PC-9 (cell line): Measurements from ENCODE around the gene PDHX.

Experiments used
- CTCF ChIP-seq: fragments of 200-600 bp; sonication (generic); conservative IDR thresholded peaks from 2 replicates; pipeline ENCODE4 v1.6.1; 2017; ENCODE audit warnings: mixed run types, antibody characterized with exemption, mild to moderate bottlenecking, moderate library complexity
- EZH2 ChIP-seq: fragments of 200-600 bp; sonication (generic); IDR thresholded peaks from 2 replicates; pipeline ENCODE4 v1.8.0; 2017; ENCODE audit warnings: antibody characterized with exemption, low read depth

GRCh38 chr11:35011389-35011788 lies 95.0 kb downstream of the PDHX start:
- TF ChIP-seq EZH2, result no peak
- no peak for TF ChIP-seq CTCF
